Spleen (tissue), 11 donors: ENCODE data around the gene DVL1. TPM values are rescaled to one million over a fixed set of nuclear protein-coding genes. Genes with fewer than 3 reads are reported as not detected.

Experiments
- DNase-seq: peaks from one replicate; pipeline ENCODE4 v3.0.0-alpha.2; 2020
- H3K27ac ChIP-seq, 8 donors: fragments of 200-600 bp; sonication (generic) in 7 of 8; 1 replicate in 4 of 8; 2 replicates in 4 of 8; pipeline versions ENCODE4 v1.5.0 to v1.8.0; 2016 to 2021; ENCODE audit warnings: inconsistent platforms in 4 of 8, mild to moderate bottlenecking in 4 of 8, moderate library complexity in 1 of 8
- H3K27me3 ChIP-seq, 7 donors: fragments of 200-600 bp; sonication (generic) in 6 of 7; replicated peaks in 1 of 7; 1 replicate in 4 of 7; 2 replicates in 3 of 7; pipeline versions ENCODE4 v1.5.0 to v1.8.0; 2016 to 2021; ENCODE audit warnings: inconsistent platforms in 3 of 7, mild to moderate bottlenecking in 1 of 7
- H3K36me3 ChIP-seq, 6 donors: fragments of 200-600 bp; sonication (generic) in 5 of 6; 1 replicate in 4 of 6; 2 replicates in 2 of 6; pipeline versions ENCODE4 v1.5.0 to v1.8.0; 2016 to 2021; ENCODE audit warnings: inconsistent platforms in 2 of 6
- H3K4me1 ChIP-seq, 6 donors: fragments of 200-600 bp; sonication (generic) in 5 of 6; 1 replicate in 3 of 6; 2 replicates in 3 of 6; pipeline versions ENCODE4 v1.5.0 to v1.8.0; 2016 to 2021; ENCODE audit warnings: inconsistent platforms in 3 of 6
- H3K4me3 ChIP-seq, 8 donors: fragments of 200-600 bp; sonication (generic) in 7 of 8; 1 replicate in 4 of 8; 2 replicates in 4 of 8; pipeline versions ENCODE4 v1.5.0 to v1.8.0; 2016 to 2021; ENCODE audit warnings: inconsistent platforms in 4 of 8, mild to moderate bottlenecking in 4 of 8, moderate library complexity in 2 of 8
- H3K9me3 ChIP-seq, 8 donors: fragments of 200-600 bp; sonication (generic) in 7 of 8; 1 replicate in 4 of 8; 2 replicates in 4 of 8; pipeline versions ENCODE4 v1.5.0 to v1.8.0; 2016 to 2021; ENCODE audit warnings: inconsistent platforms in 4 of 8
- POLR2A ChIP-seq, 3 donors: fragments of 450-650 bp; IDR thresholded peaks; one replicate each; pipeline ENCODE4 v1.5.1; 2017; ENCODE audit warnings: antibody characterized with exemption in 3 of 3, mild to moderate bottlenecking in 1 of 3
- POLR2AphosphoS5 ChIP-seq, 3 donors: sonication (generic); formaldehyde crosslinking; IDR thresholded peaks; one replicate each; pipeline ENCODE4 v1.5.1; 2017; ENCODE audit warnings: antibody characterized with exemption in 3 of 3
- WGBS, 5 donors: extraction: QIAGEN DNeasy Blood & Tissue Kit in 3 of 5; methylation state at CpG; one replicate each; pipeline versions ENCODE4 v1.1.5 to v1.1.7; 2013 to 2018; 5-methylcytosine and 5-hydroxymethylcytosine counted together
- intact Hi-C: fragments of 100-400 bp; cut with DNase I; formaldehyde crosslinking; loops from one replicate; pipeline ENCODE4 v1.15.0; 2023; ENCODE audit warnings: low total_unique reads
- polyA plus RNA-seq, 3 donors: library from polyadenylated mRNA; stranded (reverse); fragments of 200-250 nt; gene quantifications; one replicate each; pipeline ENCODE4 v1.2.1, GENCODE V29; 2013
- total RNA-seq, 7 donors: library from RNA; depleted of rRNA in 3 of 7; stranded (reverse); fragments of >200 nt in 3 of 7; fragmentation: NEBNext Ultra II Directional in 4 of 7; extraction: Animal tissue kit (Norgen Biotek cat#: 25700) in 4 of 7; gene quantifications; one replicate each; pipeline versions ENCODE4 v1.1.0 to v1.2.1, GENCODE V29; 2016 to 2021
- TF ChIP-seq, protein P1 (sequence below), 11 experiments: fragments of 200-600 bp in 7 of 11; fragments of 450-650 bp in 4 of 11; sonication (generic) in 4 of 11; IDR thresholded peaks in 8 of 11; conservative IDR thresholded peaks in 3 of 11; 1 replicate in 7 of 11; 2 replicates in 4 of 11; pipeline versions ENCODE4 v1.4.0 to v1.8.0; 2016 to 2021; ENCODE audit warnings: antibody characterized with exemption in 11 of 11, inconsistent platforms in 4 of 11, mild to moderate bottlenecking in 1 of 11
- donor health status: healthy with polysubstance abuse.
- donor health status: DM: no; HTN: no; CAD: no; lungs with moderate emphysema.
- donor health status: DM: no; HTN: no; CAD: no.
- donor health status: Bipolar disorder and iron deficiency.
- donor health status: healthy.
- donor health status: DM: no; HTN: no; CAD: no.
- donor health status: DM: yes; HTN: yes; CAD: no.

The DVL1 gene
- total and polyA plus RNA-seq, 10 donors = 18.1 to 59.1 (median 39.2) TPM

DNA sequence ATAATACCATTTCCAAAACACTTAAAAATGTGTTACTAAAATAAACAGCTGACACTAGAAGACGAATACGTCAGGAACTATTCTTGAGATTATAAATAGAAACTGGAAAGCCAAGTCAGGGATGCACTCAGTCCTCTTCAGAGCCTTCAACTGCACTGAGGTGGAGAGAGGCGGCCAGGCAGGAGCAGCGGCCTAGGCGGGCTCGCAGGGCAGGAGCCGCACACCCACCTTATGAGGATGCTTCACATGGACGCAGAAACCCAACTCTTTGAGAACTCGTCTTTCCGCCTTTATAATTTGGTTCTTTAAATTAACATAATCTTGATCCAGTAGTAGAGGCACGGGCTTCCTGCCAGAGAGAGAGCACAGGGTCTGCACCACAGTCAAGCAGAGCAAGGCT is 45.9 kb upstream of the DVL1 start:
- intact Hi-C loops = no loop called here
- Histone ChIP-seq H3K27ac (no peak overlapping the region), H3K4me1 (peaks cover 11 to 69% (median 44%) of the 10 kb centered on the region in 6 donors), H3K27me3 (no peaks in the 10 kb centered on the region), H3K36me3 (peaks cover 12 to 82% (median 79%) of the 10 kb centered on the region in 6 donors), H3K9me3 (no peaks in the 10 kb centered on the region), H3K4me3 (no peak overlapping the region)
- WGBS, 5 donors = 89 to 94% (median 92%) methylated on average over 11 of the region's 11 CpGs
- no peak for DNase-seq
- TF ChIP-seq POLR2AphosphoS5 (IDR thresholded peaks at IDR 0.05) = peak in 1 of 3 donors; percentile 20
- TF ChIP-seq, protein P1, sequence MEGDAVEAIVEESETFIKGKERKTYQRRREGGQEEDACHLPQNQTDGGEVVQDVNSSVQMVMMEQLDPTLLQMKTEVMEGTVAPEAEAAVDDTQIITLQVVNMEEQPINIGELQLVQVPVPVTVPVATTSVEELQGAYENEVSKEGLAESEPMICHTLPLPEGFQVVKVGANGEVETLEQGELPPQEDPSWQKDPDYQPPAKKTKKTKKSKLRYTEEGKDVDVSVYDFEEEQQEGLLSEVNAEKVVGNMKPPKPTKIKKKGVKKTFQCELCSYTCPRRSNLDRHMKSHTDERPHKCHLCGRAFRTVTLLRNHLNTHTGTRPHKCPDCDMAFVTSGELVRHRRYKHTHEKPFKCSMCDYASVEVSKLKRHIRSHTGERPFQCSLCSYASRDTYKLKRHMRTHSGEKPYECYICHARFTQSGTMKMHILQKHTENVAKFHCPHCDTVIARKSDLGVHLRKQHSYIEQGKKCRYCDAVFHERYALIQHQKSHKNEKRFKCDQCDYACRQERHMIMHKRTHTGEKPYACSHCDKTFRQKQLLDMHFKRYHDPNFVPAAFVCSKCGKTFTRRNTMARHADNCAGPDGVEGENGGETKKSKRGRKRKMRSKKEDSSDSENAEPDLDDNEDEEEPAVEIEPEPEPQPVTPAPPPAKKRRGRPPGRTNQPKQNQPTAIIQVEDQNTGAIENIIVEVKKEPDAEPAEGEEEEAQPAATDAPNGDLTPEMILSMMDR (IDR thresholded peaks at IDR 0.05 in 8 of 11, conservative IDR thresholded peaks at IDR 0.05 in 3 of 11) = no peak

- Histone ChIP-seq H3K9me3 (no peaks in the 10 kb centered on the region), H3K36me3 (peaks cover 14 to 92% (median 89%) of the 10 kb centered on the region in 6 donors), H3K27me3 (no peaks in the 10 kb centered on the region), H3K4me3 (no peak overlapping the region), H3K4me1 (peaks cover 10 to 63% (median 37%) of the 10 kb centered on the region in 6 donors), H3K27ac (no peak overlapping the region)
- no peak for DNase-seq
- 82 to 96% (median 91%) methylated on average over 7 of the region's 7 CpGs for WGBS, 5 donors
- TF ChIP-seq POLR2AphosphoS5 (IDR thresholded peaks at IDR 0.05) (no peak), POLR2A (IDR thresholded peaks at IDR 0.05) (no peak)
- TF ChIP-seq, protein P1 (IDR thresholded peaks at IDR 0.05 in 8 of 11, conservative IDR thresholded peaks at IDR 0.05 in 3 of 11) = no peak
- intact Hi-C loops = no loop called here
Measured at GRCh38 chr1:1394116-1394515, 44.9 kb upstream of the DVL1 start.

DNA sequence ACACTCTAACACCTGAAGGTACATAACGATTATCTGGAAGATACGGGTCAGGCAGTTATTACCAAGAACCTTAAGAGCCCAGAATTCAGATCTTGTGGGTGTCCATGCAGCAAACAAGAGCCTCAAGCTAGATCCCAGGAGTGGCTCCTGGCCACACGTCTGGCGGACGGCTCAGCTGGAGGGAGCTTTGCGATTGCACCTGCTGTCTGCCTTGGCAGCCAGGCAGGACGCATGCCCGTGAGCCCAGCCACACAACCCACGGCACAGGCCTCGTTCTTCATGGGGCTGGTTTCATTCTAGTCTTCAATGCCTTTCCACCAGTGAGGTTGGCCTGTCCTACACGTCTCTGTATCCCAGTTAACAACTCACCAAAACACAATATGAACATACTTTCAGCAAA is 44.2 kb upstream of the DVL1 start:
- DNase-seq = no peak
- Histone ChIP-seq H3K9me3 (no peaks in the 10 kb centered on the region), H3K27ac (no peak overlapping the region), H3K27me3 (no peaks in the 10 kb centered on the region), H3K36me3 (peaks cover 14 to 99% (median 96%) of the 10 kb centered on the region in 6 donors), H3K4me3 (no peak overlapping the region), H3K4me1 (peaks cover 10 to 59% (median 35%) of the 10 kb centered on the region in 6 donors)
- TF ChIP-seq POLR2AphosphoS5 (IDR thresholded peaks at IDR 0.05) (peak in 1 of 3 donors; percentile 57), POLR2A (IDR thresholded peaks at IDR 0.05) (no peak)
- TF ChIP-seq, protein P1 (IDR thresholded peaks at IDR 0.05 in 8 of 11, conservative IDR thresholded peaks at IDR 0.05 in 3 of 11) = no peak
- 92 to 98% (median 96%) methylated on average over 11 of the region's 11 CpGs for WGBS, 5 donors
- intact Hi-C loops = no loop called here

DNA sequence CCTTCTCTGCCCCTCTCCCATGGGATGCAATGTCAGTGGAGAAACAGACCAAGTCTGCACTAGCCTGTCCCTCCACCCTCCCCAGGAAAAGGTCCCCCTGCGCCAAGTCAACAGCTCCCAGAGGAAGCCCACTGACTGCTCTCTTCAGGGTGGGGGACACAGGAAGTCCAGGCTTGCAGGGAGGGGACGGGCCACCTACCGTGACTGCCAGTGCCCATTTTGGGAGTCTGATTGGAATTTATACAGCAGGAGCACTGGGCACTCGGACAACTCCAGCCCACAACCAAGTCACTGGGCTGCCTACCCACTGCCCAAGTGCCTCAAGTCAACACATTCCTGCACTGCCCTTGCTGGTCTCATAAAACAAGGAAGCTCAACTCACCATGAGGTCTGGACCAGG is 43.8 kb upstream of the DVL1 start:
- WGBS, 5 donors = 81 to 92% (median 91%) methylated on average over 3 to 4 of the region's 4 CpGs
- no peaks in the 10 kb centered on the region for H3K9me3 ChIP-seq
- TF ChIP-seq, protein P1 (IDR thresholded peaks at IDR 0.05 in 8 of 11, conservative IDR thresholded peaks at IDR 0.05 in 3 of 11) = no peak
- TF ChIP-seq POLR2AphosphoS5 (IDR thresholded peaks at IDR 0.05) (peak in 1 of 3 donors; percentile 12), POLR2A (IDR thresholded peaks at IDR 0.05) (no peak)
- H3K4me1 ChIP-seq = peaks cover 7 to 55% (median 31%) of the 10 kb centered on the region in 6 donors
- H3K27ac ChIP-seq = no peak overlapping the region
- peaks cover 14 to 100% (median 100%) of the 10 kb centered on the region in 6 donors for H3K36me3 ChIP-seq
- no peak overlapping the region for H3K4me3 ChIP-seq
- no peaks in the 10 kb centered on the region for H3K27me3 ChIP-seq
- no peak for DNase-seq
- intact Hi-C loops = no loop called here
